GM19035 (cell line): Measurements from ENCODE around the gene TMEM256.

Experiments
- ATAC-seq: cut with Tn5 transposase; IDR thresholded peaks from one replicate; pipeline ENCODE4 v1.9.1; 2021; ENCODE audit not compliant: unreplicated experiment

TMEM256 gene

GRCh38 chr17:7354262-7354843 is 49.5 kb downstream of the TMEM256 start:
- ATAC-seq, result no peak
